C1 segment of cervical spinal cord (tissue), 14 donors: Measurements from ENCODE around the gene PPIF.
A peak's percentile ranks its signal among the peaks of the same experiment; 100 is the strongest.

Experiments
- DNase-seq, 14 donors: peaks; one replicate each; lab custom pipeline; 2025; lab: John Stamatoyannopoulos, UW

PPIF gene

DNA sequence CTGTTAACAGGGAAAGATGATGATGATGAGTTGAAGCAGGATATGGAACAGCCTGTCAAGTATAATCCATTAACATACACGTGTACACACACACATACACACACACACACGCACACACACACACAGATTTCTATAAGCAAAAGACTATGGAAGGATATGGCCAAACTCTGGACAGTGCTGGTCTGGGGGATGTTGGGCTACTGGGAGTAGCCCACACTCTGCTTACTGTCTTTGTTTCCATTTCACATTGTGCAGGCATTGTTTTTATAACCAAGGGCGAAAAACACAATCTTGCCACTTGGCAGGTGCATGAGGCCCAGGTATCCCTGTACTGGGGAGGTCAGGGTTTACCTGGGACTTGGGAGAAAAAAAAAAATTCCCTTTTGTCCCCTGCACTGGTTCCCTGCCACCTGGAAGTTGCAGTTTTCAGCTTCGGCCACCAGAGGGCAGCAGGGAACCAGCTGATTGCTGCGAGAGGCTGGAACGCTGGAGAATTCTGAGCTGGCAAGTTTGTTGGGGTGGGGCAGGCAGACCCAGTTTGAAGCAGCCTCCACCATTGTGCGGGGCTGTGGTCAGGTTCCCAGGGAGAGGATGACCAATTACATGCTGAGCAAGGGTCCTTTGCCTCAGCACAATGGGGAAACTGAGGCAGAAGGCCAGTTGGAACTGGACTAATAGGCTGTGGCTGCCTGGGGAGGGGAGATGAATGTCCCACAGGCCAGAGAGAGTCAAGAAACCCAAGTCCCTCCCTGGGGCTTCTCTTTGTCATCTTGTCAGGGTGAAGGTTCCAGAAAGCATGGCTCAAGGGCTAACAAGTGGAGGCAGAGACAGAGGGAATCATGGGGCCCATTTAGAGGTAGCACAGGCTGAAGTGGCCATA is 27.3 kb downstream of the PPIF start:
- DNase-seq = peak in 10 of 14 donors; percentile 29 to 80 (median 68)

DNA sequence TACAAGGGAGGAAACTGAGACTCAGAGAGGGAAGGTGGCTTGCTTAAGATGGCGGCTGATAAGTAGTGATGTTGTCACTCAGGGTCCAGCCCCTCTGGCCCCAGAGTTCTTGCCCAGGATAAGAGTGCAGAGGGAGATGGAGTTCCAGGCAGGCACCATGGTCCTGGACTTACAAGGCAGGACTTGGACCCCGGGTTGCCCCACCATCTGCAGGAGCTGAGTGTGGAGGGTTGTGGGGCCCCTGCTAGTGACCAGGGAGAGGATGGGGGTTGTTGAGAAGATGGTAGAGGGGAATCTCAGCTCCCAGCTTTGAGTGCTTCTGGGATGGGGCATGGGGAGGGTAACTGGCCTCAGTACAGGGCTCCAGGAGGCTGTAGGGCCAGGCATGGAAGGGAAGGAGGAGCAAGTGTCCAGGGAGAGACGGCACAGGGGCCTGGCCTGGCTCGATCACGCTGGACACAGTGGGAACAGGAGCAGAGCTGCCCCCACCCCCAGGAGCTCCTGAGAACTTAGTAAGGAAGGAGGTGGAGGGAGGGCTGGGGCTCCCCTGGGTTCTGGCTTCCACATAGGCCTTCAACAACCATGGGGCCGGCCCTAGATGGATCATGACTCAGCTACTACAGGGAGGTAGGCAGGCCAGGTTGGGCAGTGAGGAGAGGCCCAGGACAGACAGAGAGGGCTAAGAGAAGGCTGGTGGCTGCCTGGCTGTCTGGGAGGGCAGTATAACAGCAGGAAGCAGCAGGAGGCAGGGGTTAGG is 28.2 kb downstream of the PPIF start:
- DNase-seq = no peak

- no peak for DNase-seq
Observed at GRCh38 chr10:79376078-79376628, 28.9 kb downstream of the PPIF start.

GRCh38 chr10:79376751-79377556 is 29.7 kb downstream of the PPIF start:
- no peak for DNase-seq

GRCh38 chr10:79377557-79378382 is 30.5 kb downstream of the PPIF start:
- DNase-seq = no peak

GRCh38 chr10:79378383-79378646 is 31.0 kb downstream of the PPIF start:
- no peak for DNase-seq

- no peak for DNase-seq
Observed at GRCh38 chr10:79378647-79379511, 31.6 kb downstream of the PPIF start.

- no peak for DNase-seq
Observed at GRCh38 chr10:79379512-79380124, 32.3 kb downstream of the PPIF start.

- no peak for DNase-seq
Observed at GRCh38 chr10:79380125-79380945, 33.1 kb downstream of the PPIF start.

GRCh38 chr10:79380946-79381721 is 33.9 kb downstream of the PPIF start:
- no peak for DNase-seq

- DNase-seq = peak in 2 of 14 donors; percentile 55 to 72
Observed at GRCh38 chr10:79381804-79382221, 34.5 kb downstream of the PPIF start.

DNA sequence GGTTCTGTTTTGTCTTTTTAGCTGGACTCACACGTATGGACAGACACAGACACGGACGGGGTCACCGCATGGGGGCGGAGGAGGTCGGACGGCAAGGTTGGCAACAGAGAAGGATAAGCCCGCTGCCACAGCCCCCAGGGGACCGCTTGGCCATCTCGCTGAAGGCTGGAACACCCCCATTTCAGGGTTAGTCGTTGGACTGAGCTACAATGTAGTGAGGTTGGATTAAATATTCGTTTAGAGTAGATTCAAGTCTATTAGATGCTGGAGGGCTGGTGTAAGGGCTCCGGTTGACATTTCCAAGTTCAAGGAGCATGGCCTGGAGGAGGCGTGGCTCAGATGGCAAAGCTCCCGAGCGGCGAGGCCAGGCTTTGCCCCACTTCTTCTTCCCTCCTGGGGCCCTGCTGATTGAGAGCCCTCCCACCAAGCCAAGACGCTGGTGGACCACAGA is 35.2 kb downstream of the PPIF start:
- no peak for DNase-seq

GRCh38 chr10:79383974-79384606 is 36.8 kb downstream of the PPIF start:
- no peak for DNase-seq

- DNase-seq = no peak
Observed at GRCh38 chr10:79384773-79385391, 37.6 kb downstream of the PPIF start.

- no peak for DNase-seq
Observed at GRCh38 chr10:79385392-79385795, 38.1 kb downstream of the PPIF start.

DNA sequence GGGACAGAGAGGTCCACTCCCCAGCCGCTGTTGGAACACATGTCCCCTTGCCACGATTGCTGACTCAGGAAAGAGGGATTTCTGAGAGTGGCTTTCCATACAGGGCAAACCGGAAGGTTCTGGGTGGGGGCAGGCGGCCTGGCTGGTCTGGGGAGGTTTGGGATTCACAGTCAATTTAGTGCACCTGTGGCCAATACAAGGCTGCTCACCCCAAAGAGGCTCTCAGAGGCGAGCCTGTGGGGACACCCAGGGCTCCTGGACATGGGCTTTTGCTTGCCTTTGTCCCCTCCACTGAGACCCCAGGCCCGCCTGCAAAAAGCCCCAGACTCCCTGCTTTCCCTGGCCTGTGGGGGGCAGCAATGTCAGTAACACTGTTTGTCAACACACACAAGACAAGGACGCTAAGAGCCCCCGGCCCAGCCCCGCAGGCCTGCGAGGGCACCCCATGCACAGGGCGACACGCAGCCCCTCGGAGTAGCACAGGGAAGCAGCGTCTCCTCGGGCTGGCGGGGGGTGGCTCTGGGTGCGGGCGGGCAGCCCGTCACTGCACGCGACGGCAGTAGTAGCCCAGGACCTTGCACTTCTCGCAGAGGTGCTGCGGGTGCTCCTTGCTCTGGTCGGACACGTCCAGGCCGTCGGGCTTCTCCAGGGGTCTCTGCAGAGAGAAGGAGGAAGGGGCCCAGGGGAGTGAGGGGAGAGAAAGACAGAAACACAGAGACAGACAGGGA is 38.7 kb downstream of the PPIF start:
- no peak for DNase-seq
